GM08714 (cell line): Measurements from ENCODE around the gene HERC2.
"Not testable (repeated sequence)": the region's sequence is repeated elsewhere in the genome, so short reads cannot be mapped to it uniquely, and the experiment has no call there.

Experiments
- H3K4me3 ChIP-seq: fragments of 200-500 bp; sonication (Bioruptor generic); 2 replicates; pipeline ENCODE4 v1.5.1; 2014; ENCODE audit warnings: mild to moderate bottlenecking, low read length, inconsistent platforms
- ZNF274 ChIP-seq: IDR thresholded peaks from 2 replicates; pipeline ENCODE4 v1.6.1; 2012; ENCODE audit warnings: mild to moderate bottlenecking, low read depth, low read length

Gene HERC2

GRCh38 chr15:28262438-28262837, 59.5 kb downstream of the HERC2 start:
- TF ChIP-seq ZNF274, result no peak

GRCh38 chr15:28260722-28261121, 61.3 kb downstream of the HERC2 start:
- no peak for TF ChIP-seq ZNF274
- H3K4me3 ChIP-seq, result no peak overlapping the region

More at GRCh38 chr15:28262438-28262837, 59.5 kb downstream of the HERC2 start:
- no peak overlapping the region for H3K4me3 ChIP-seq

- TF ChIP-seq ZNF274, result no peak
Observed at GRCh38 chr15:28260317-28260716, 61.7 kb downstream of the HERC2 start.

GRCh38 chr15:28255965-28256364, 66.0 kb downstream of the HERC2 start:
- no peak for TF ChIP-seq ZNF274
- no peak overlapping the region for H3K4me3 ChIP-seq

More at GRCh38 chr15:28260317-28260716, 61.7 kb downstream of the HERC2 start:
- H3K4me3 ChIP-seq, result no peak overlapping the region

GRCh38 chr15:28252831-28253230, 69.1 kb downstream of the HERC2 start:
- no peak for TF ChIP-seq ZNF274
- no peak overlapping the region for H3K4me3 ChIP-seq

GRCh38 chr15:28246605-28247004, 75.4 kb downstream of the HERC2 start:
- H3K4me3 ChIP-seq, result no peak overlapping the region
- TF ChIP-seq ZNF274, result no peak

GRCh38 chr15:28243901-28244300, 78.1 kb downstream of the HERC2 start:
- H3K4me3 ChIP-seq, result no peak overlapping the region
- no peak for TF ChIP-seq ZNF274

- no peak for TF ChIP-seq ZNF274
- H3K4me3 ChIP-seq, result no peak overlapping the region
Observed at GRCh38 chr15:28243399-28243798, 78.6 kb downstream of the HERC2 start.

GRCh38 chr15:28238296-28238695, 83.7 kb downstream of the HERC2 start:
- not testable (repeated sequence) for H3K4me3 ChIP-seq

- not testable (repeated sequence) for H3K4me3 ChIP-seq
Observed at GRCh38 chr15:28231743-28232142, 90.2 kb downstream of the HERC2 start.

GRCh38 chr15:28231336-28231735, 90.6 kb downstream of the HERC2 start:
- not testable (repeated sequence) for H3K4me3 ChIP-seq

- H3K4me3 ChIP-seq, result not testable (repeated sequence)
Observed at GRCh38 chr15:28228990-28229640, 92.9 kb downstream of the HERC2 start.

GRCh38 chr15:28228096-28228495, 93.9 kb downstream of the HERC2 start:
- H3K4me3 ChIP-seq, result no peak overlapping the region
- no peak for TF ChIP-seq ZNF274

GRCh38 chr15:28227303-28227702, 94.7 kb downstream of the HERC2 start:
- not testable (repeated sequence) for H3K4me3 ChIP-seq

GRCh38 chr15:28222612-28223011, 99.4 kb downstream of the HERC2 start:
- not testable (repeated sequence) for H3K4me3 ChIP-seq

GRCh38 chr15:28221696-28222095, 100.3 kb downstream of the HERC2 start:
- not testable (repeated sequence) for H3K4me3 ChIP-seq

- no peak overlapping the region for H3K4me3 ChIP-seq
- no peak for TF ChIP-seq ZNF274
Observed at GRCh38 chr15:28219116-28219515, 102.9 kb downstream of the HERC2 start.

GRCh38 chr15:28216946-28217546, 104.9 kb downstream of the HERC2 start:
- H3K4me3 ChIP-seq, result not testable (repeated sequence)

- H3K4me3 ChIP-seq, result not testable (repeated sequence)
Observed at GRCh38 chr15:28215521-28215920, 106.5 kb downstream of the HERC2 start.

GRCh38 chr15:28214006-28214790, 107.8 kb downstream of the HERC2 start:
- H3K4me3 ChIP-seq, result not testable (repeated sequence)

- H3K4me3 ChIP-seq, result not testable (repeated sequence)
Observed at GRCh38 chr15:28213393-28213792, 108.6 kb downstream of the HERC2 start.
